Stimulated activated CD8-positive, alpha-beta memory T cell treated with anti-CD3 and anti-CD28 coated beads, Interleukin-7, amount 100 ng/mL, for 1 hour (primary cell): ENCODE measurements around the gene STK4.
"Not testable (repeated sequence)": the region's sequence is repeated elsewhere in the genome, so short reads cannot be mapped to it uniquely, and the experiment has no call there.

ENCODE experiments used
- DNase-seq, 2 donors: peaks; one replicate each; pipeline ENCODE4 v3.0.0-alpha.2; 2020; ENCODE audit warnings: low read depth in 2 of 2

Gene STK4

DNA sequence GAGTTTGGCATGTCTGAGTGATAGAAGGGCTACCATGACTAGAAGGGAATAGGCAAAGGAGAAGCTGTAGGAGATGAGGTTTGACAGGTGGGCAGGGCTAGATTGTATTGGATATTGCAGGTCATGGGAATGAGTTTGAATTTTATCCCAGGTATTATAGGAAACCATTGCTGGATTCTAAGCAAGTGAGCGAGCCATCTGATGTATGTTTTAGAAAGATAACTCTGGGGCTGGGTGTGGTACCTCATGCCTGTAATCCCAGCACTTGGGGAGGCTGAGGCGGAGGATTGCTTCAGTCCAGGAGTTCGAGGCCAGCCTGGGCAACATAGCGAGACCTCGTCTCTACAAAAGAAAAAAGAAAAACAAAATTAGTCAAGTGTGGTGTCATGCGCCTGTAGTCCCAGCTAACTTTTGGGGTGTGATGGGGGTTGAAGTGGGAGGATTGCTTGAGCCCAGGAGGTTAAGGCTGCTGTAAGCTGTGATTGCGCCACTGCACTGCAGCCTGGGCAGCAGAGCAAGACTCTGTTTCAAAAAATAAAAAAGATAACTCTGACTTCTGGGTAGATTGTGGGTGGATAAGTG lies 16.9 kb downstream of the STK4 start:
- DNase-seq = no peak

DNA sequence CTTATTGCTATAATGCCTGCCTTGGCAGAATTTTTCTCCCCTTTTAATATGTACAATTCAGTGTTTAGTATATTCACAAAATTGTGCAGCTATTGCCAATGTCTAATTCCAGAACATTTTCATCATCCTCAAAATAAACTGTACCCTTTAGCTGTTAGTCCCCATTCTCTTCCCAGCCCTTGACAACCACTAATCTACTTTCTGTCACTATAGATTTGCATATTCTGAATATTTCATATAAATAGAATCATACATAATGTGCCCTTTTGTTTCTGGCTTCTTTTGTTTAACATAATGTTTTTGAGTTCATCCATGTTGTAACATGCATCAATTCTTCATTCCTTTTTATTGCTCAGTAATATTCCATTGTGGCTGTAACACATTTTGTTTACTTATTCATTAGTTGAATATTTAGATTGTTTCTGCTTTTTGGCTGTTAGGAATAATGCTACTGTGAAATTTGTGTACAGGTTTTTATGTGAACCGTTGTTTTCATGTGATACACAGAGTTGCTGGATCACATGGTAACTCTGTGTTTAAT lies 22.4 kb downstream of the STK4 start:
- no peak for DNase-seq

DNA sequence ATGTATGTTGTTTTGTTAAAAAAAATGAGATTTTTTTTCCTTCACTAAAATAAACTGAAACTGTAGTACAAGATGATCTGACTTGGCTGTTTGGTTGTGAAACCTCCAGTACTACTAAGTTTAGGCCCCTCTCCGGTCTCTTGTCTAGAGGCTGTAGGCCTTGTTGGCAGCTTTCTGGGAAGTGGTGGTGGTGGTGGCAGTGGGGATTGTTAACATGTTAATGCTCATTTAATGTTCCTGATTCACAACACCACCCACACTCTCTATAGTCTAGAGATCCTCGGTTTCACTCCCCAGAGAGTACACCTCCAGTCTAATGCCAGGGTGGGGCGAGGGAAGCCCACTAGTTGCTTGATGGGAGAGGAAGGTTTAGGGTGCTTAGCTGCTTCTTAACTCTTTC lies 24.1 kb downstream of the STK4 start:
- no peak for DNase-seq

DNA sequence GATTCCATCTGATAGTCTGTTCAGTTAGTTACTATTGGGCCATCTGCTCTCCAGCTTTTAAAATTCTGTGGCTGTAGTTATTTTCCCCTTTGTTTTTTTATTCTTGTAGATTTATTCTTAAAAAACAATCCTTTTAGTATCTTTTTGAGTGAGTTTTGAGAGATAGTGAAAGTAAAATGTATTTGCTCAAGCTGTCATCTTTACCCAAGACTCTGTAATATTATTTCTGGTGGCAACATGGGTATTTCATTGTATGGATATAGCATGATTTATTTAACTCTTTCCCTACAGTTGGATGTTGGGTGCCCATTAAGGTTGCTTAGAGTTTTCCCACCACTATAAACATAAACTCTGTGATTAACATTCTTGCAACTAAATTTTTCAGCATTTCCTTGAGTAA lies 24.6 kb downstream of the STK4 start:
- DNase-seq = no peak

DNA sequence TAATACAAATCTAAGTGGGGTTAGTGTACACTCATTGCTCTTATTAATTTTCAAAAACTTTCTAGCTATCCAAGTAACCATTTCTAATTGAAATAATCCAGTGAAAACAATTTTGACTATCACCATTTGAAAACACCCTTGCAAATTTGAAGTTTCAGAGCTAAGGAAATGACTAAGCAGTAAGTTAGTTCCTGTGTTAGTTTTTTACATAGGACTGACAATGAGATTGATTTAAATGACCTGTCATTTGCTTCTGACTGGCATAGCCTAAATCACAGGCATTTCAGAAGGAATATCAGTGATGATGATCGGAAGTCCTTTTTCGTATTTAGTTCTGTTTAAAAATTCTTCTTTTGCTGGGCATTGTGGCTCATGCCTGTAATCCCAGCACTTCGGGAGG lies 27.0 kb downstream of the STK4 start:
- DNase-seq = no peak

DNA sequence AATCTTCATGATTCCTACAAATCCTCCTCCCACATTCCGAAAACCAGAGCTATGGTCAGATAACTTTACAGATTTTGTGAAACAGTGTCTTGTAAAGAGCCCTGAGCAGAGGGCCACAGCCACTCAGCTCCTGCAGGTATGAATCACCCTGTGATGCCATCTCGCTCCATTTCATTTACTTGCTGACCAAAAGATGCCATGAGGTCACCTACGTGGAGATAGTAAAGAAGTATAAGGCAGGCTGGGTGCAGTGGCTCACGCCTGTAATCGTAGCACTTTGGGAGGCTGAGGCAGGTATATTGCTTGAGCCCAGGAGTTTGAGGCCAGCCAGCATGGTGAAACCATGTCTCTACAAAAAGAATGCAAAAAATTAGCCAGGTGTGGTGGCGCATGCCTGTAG lies 30.9 kb downstream of the STK4 start:
- DNase-seq = no peak

DNA sequence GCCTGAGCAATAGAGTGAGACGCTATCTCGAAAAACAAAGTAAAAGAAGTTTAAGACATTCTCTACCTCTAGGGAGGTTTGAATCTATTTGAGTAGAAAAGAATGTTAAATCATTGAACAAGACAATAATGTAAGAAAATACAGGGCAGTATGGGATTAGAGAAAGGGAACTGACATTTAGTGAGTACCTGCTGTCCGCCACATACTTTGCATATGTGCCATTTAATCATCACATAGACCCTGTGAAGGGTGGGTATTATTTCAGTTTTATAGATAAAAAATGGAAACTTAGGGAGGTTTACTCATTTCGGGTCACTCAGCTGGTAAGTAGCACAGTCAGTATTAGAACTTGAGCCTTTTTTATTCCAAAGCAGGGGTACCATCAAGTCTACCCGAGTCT lies 31.4 kb downstream of the STK4 start:
- no peak for DNase-seq

DNA sequence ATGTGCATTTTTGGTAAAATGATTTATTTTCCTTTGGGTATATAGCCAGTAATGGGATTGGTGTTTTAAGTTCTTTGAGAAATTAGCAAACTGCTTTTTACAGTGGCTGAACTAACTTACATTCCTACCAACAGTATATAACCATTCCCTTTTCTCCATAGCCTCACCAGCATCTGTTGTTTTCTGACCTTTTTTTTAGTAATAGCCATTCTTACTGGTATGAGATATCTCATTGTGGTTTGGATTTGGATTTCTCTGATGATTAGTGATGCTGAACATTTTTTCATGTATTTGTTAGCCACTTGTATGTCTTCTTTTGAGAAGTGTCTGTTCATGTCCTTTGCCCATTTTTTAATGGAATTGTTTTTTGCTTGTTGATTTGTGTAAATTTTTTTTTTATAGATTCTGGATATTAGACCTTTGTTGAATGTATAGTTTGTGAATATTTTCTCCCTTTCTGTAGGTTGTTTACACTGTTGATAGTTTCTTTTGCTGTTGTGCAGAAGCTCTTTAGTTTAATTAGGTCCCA lies 42.3 kb downstream of the STK4 start:
- DNase-seq = no peak

DNA sequence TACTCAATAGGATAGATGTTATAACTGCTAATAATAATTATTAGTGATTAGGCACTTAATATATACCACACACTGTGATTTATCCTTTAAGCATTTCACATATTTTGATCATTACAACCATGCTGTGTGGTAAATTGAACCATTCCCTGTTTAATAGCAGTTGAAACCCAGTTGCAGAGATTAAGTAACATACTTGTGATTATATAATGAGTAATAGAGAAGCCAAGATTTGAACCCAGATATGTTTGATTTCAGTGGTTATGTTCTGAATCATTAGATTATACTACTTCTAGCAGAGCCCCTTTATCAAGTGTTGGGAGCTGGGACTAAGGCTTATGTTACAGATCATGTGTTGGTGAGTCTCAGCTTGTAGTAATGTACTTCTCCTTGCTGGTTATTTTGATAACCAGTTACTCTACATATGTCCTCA lies 44.1 kb downstream of the STK4 start:
- DNase-seq = no peak

DNA sequence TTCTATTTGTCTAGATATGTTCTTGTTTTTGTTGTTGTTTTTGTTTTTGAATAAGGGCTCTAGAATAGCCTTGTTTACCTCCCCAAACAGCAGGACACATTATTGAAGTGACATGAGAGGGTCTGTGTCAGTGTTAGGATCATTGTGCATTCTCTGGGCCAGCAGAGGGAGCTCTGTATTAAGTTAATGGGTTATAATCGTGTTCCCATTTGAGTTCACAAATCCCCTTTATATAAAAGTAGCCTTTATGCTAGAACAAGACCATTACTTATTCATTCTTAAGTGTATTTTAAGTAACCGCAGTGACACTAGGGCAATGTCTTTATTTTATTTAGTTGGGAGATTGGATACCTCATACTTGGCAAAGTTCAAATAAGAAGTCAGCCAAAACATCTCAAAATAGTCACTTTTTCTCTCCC lies 44.8 kb downstream of the STK4 start:
- peak; percentile 5 to 26 for DNase-seq

DNA sequence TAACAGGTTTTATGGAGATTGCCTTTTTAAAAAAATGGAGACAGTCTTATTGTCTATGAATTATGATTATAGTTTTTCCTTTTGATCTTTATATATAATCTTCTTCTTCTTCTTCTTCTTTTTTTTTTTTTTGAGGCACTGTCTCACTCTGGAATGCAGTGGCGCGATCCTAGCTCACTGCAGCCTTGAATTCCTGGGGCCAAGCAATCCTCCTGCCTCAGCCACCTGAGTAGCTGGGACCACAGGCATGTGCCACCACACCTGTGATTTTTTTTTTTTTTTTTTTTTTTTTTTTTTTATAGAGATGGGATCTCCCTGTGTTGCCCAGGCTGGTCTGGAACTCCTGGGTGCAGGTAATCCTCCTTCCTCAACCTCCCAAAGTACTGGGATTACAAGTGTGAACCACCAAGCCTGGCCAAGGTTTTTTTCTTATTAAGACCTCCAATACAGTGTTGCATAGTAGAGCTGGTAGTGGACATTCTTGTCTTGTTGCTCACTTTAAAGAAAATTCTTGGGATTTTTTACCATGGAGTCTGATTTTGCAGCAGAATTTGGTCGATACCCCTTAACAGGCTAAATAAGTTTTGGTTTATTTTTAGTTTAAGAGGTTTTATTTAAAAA lies 46.5 kb downstream of the STK4 start:
- no peak for DNase-seq

DNA sequence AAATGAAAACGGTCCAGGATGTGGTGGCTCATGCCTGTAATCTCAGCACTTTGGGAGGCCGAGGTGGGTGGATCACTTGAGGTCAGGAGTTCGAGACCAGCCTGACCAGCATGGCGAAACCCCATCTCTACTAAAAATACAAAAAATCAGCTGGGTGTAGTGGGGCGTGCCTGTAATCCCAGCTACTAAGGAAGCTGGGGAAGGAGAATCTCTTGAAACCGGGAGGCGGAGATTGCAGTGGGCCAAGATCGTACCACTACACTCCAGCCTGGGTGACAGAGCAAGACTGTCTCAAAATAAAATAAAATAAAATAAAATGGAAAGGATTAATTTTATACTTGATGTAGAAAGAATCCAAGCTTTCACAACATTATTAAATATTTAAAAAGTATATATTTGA lies 47.8 kb downstream of the STK4 start:
- DNase-seq = not testable (repeated sequence)

DNA sequence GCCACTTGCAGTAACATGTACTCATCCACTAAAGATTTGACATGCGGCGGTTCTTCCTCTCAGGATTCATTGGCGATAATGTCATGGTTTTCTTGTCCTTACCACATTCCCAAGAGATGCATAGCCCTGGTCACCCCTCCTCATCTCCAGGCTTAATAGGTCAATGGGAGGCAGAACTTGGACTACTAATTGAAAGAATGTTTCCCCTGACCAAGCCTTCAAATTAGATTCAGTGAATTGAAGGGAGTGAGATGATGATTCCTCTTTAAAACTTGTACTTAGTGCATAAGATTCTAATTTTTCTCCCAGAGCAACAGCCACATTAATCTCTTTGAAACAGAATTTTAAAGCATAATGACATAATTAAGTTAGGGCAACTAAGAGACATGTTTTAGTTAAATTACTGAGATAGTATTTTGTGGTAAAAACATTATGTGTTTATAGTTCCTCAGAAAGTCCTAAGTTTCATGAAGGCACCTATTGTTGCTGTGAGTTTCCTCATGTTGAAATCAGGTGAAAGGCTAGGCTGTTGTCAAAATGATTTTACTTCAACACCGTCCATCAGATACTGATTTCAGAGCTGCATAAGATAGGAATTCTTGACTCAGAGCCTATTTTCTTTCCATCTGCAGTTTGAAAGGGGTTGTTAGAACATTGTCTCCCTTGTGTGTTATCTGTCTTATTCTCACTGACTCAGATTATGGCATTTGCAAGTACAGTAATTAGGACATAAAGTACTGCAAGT lies 48.5 kb downstream of the STK4 start:
- no peak for DNase-seq

DNA sequence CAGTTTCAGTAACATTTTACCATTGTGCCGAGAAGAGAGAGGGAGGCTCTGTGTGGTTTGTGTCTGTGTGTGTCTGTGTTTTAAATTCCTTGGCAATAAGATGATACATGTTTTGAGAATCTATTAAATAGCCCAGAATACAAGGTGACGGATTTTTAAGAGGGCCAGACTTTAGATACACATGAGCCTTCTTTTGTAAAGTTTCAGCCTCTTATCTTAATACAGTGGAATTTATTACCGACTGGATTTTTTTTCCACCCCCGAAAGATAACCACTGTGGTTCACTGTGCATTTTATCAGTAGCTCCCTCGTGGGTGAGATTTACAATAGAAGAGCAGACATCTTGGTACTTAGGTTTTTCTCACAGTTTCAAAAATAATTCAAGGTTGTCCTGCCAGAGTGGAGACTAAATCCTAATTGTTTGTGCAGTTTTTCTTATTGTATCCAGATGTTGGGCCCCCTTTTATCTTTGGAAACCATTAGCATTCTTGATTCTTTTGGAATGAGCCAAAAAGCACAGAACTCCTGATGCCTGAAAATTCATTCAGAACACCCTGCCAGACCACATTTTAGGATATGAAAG lies 49.9 kb downstream of the STK4 start:
- DNase-seq = no peak

DNA sequence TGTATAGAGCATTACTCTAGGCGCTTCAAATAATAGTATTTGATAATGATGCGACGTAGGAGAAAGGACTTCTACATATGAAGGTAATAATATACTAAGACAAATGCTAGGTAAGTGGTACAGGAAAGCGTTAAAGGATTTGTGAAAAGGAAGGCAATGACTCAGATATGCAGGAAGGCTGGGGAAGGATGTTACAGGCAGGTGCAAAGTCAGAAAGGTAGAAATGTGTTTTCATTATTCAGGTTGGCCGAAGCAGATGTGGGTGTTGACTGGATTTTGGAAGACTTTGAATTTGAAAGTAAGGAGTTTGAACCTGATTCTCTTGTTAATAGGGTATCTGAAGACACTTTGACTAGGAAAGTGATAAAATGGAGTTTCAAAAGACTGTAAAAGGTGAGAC lies 51.0 kb downstream of the STK4 start:
- no peak for DNase-seq

DNA sequence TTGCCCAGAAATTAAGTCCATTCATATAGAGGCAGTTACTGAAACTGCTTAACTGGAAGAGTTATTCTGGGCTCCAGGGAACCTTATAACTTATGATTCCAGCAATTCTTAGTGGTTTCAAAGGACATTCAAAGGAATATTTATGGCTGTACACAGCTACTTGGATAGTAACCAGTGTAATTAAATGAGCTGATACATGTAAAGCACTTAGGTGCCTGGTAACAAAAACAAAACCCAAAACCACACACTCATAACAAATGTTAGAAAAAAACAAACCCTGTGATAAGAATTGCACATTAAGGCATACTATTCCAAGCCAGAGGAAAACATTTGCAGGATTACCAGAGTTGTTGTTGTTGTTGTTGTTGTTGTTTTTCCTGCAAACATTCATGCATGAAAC lies 51.5 kb downstream of the STK4 start:
- DNase-seq = no peak

DNA sequence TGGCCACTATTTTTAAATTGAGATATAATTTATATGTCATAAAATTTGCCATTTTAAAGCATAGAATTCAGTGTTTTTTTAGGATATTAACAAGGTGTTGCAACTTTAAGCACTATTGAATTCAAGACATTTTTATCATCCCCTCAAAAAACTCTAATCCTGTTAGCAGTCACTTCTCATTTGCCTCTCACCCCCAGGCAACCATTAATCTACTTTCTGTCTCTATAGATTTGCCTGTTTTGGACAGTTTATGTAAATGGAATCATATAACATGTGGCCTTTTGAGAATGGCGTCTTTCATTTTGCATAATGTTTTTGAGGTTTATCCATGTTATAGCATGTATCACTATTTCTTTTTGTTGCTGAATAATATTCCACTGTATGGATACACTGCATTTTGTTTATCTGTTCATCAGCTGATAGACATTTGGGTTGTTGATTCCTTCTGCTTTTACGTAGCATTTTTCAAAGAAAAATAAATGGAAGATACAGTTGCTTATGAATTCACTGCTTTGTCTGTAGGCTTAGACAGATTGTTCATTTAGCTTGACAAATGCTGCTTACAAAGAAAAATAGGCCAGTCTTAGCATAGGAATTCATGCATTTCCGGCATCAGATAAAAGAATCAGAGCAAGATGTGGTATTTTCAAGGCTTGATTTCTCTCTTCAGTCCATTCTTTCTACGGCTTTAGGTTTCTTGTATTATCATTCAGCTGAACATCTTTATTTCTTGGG lies 52.9 kb downstream of the STK4 start:
- DNase-seq = no peak

DNA sequence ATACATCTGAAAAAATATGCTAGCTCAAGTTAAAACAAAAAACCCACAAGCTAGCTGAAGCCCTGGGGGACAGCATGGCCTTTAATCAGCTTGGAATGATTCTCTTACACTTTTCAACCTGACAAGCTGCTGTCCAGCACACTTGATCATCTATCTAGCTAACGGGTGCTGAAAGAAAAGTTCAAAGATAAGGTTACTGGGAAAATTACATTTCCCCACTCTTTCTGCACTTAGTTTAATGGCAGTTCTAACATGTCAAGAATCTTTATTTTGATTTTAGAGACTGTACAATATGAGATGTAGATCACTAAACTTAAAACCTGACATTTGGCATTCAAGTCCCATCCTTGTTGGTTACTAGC lies 53.4 kb downstream of the STK4 start:
- no peak for DNase-seq

DNA sequence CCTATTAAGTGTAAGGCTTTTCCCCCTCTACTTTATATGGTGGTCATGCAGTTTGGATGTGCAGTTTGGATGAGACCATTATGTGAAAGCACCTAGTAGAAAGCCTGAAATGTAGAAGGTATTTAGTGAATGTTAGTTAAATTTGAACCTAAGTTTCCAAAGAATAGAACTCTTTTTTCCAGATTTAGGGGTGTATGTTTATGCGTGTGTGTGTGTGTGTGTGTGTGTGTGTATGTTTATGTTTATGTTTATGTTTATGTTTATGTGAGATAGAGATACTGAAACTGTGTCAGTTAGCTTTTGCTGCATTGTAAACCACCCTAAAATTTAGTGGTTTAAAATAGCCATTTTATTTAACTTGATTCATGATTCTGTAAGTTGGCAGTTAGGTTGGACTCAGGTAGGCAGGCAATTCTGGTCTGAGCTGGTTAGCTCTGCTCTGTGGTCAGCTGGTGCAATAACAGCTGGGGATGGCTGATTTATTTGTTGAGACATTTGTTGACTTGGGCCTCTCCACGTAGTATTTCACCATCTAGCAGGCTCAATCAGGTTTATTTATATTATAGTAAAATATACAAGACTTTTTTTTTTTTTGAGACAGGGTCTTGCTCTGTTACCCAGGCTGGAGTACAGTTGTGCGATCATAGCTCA lies 54.0 kb downstream of the STK4 start:
- no peak for DNase-seq

DNA sequence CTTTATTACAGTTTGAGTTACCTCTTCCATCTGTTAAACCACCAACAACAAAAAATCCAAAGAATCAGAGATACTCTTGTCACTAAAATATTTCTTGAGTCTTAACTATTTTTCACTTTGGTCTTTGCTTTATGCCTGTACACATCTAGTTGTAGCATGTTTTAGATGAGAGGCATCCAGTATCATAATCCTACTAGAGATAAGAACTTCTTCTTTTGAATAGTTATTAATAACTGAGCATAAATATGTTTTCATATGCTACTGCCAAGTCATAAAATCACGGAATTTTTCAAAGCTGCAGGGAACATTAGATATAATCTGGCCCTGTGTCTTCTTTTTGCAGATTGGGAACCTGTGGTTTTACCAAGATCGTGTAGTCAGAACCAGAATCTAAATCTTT lies 55.3 kb downstream of the STK4 start:
- DNase-seq = no peak

DNA sequence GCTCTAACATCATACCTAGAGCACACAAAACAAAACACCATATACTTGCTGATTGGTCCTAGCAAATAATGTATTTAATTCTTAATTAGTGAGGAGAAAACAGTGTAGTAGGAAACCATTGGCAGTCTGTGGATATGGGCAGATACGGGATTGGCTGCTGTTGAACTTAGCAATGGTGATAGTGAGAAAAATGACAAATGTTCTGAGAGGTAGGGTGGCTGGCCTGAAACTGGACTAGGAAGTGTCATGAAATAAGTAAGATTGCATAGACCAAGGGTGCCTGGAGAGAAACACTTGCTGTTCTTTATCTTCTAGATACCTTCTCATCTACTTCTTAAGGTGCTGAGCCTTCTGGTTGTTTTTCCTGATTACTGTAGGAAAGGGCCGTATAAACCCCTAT lies 56.8 kb downstream of the STK4 start:
- not testable (repeated sequence) for DNase-seq
